Neural cell (in vitro differentiated cells): ENCODE data around the gene ITPR3.

Experiments
- CTCF ChIP-seq: fragments of 450-650 bp; IDR thresholded peaks from 2 replicates; pipeline ENCODE4 v1.5.1; 2014; ENCODE audit warnings: antibody characterized with exemption, mild to moderate bottlenecking, moderate library complexity; ENCODE audit not compliant: poor library complexity, severe bottlenecking
- EZH2 ChIP-seq: fragments of 200-600, 300-800 bp; shearing (Covaris generic), sonication (generic); IDR thresholded peaks from 2 replicates; pipeline ENCODE4 v1.6.1; 2014; ENCODE audit warnings: antibody characterized with exemption, low read length, borderline replicate concordance, mild to moderate bottlenecking; ENCODE audit not compliant: insufficient read depth, poor library complexity, severe bottlenecking
- MXI1 ChIP-seq: fragments of 450-650 bp; conservative IDR thresholded peaks from 2 replicates; pipeline ENCODE4 v1.6.1; 2014; ENCODE audit warnings: antibody characterized with exemption, mild to moderate bottlenecking; ENCODE audit not compliant: poor library complexity, severe bottlenecking

DNA sequence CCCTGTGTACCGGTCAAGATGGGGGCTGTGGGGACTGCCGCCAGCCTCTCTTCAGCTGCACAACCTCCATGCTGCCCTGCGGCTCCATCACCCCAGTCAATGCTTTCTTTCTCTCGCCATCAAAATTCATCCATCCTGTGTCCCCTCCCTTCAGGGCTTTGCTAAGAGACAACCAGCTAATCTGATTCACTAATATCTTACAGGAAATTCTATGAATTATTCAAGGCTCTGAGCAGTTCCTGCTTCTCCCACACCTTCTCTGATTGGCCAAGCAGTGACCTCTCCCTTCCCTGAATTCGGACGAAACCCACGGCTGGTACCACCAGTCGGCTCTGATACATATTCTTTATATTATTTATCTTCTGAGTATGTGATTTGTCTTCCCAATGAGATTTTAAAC lies 13.8 kb downstream of the ITPR3 start:
- TF ChIP-seq CTCF (no peak), EZH2 (no peak), MXI1 (no peak)
